Naive thymus-derived CD4-positive, alpha-beta T cell (primary cell): ENCODE results near the gene BPIFA1. TPM values are rescaled to one million over a fixed set of nuclear protein-coding genes. Genes with fewer than 3 reads are reported as not detected.

ENCODE experiments used
- ATAC-seq: fragments of 150-1000 bp; cut with Tn5 transposase; 2 replicates; pipeline ENCODE4 v1.10.0; 2021; ENCODE audit warnings: mild to moderate bottlenecking, moderate library complexity
- CTCF ChIA-PET: fragments of 350-600 bp; sonication (Branson Sonifier 250); formaldehyde crosslinking; loops from one replicate; lab custom pipeline; 2021; ENCODE audit warnings: antibody characterized with exemption; lab: Charles Lee
- POLR2A ChIA-PET: fragments of 350-600 bp; sonication (Branson Sonifier 250); formaldehyde crosslinking; loops from one replicate; lab custom pipeline; 2021; ENCODE audit warnings: antibody characterized with exemption, inconsistent platforms; lab: Charles Lee
- DNase-seq, 9 donors: peaks; one replicate each; pipeline versions ENCODE4 v3.0.0 to v3.0.0-alpha.2; 2020 to 2022; ENCODE audit warnings: mixed read lengths in 1 of 9
- H3K27ac ChIP-seq: one replicate; pipeline ENCODE4 v1.7.0; 2013; ENCODE audit warnings: mild to moderate bottlenecking, low read depth, low read length, moderate library complexity
- H3K27me3 ChIP-seq, 2 donors: one replicate each; pipeline ENCODE4 v1.7.0; 2013; ENCODE audit warnings: low read length in 2 of 2, mild to moderate bottlenecking in 2 of 2, moderate library complexity in 2 of 2; ENCODE audit not compliant: control insufficient read depth in 2 of 2, insufficient read depth in 2 of 2
- H3K36me3 ChIP-seq, 3 experiments: 1 replicate in 2 of 3; 2 replicates in 1 of 3; pipeline ENCODE4 v1.7.0; 2013; ENCODE audit warnings: low read length in 3 of 3, mild to moderate bottlenecking in 3 of 3, moderate library complexity in 1 of 3; ENCODE audit not compliant: insufficient read depth in 3 of 3, control insufficient read depth in 2 of 3
- H3K4me1 ChIP-seq, 2 donors: one replicate each; pipeline ENCODE4 v1.7.0; 2013; ENCODE audit warnings: low read length in 2 of 2, mild to moderate bottlenecking in 2 of 2, moderate library complexity in 1 of 2; ENCODE audit not compliant: control insufficient read depth in 2 of 2, insufficient read depth in 2 of 2
- H3K4me3 ChIP-seq: 2 replicates; pipeline ENCODE4 v1.7.0; 2013; ENCODE audit warnings: mild to moderate bottlenecking, low read length
- H3K9me3 ChIP-seq, 3 experiments: 1 replicate in 2 of 3; 2 replicates in 1 of 3; pipeline ENCODE4 v1.7.0; 2013; ENCODE audit warnings: low read length in 3 of 3; ENCODE audit not compliant: control insufficient read depth in 2 of 3
- H3K27ac Mint-ChIP-seq, 9 donors: one replicate each; pipeline ENCODE4 v1.8.0; 2020 to 2022; ENCODE audit warnings: mixed read lengths in 9 of 9, mild to moderate bottlenecking in 8 of 9, moderate library complexity in 5 of 9, inconsistent platforms in 2 of 9
- H3K27me3 Mint-ChIP-seq, 5 donors: one replicate each; pipeline ENCODE4 v1.8.0; 2021 to 2022; ENCODE audit warnings: mixed read lengths in 5 of 5, mild to moderate bottlenecking in 1 of 5
- H3K36me3 Mint-ChIP-seq, 5 donors: one replicate each; pipeline ENCODE4 v1.8.0; 2020 to 2022; ENCODE audit warnings: mixed read lengths in 5 of 5, mild to moderate bottlenecking in 3 of 5, inconsistent platforms in 1 of 5
- H3K4me1 Mint-ChIP-seq, 7 donors: one replicate each; pipeline ENCODE4 v1.8.0; 2020 to 2022; ENCODE audit warnings: mixed read lengths in 7 of 7, mild to moderate bottlenecking in 3 of 7, inconsistent platforms in 1 of 7
- H3K4me3 Mint-ChIP-seq, 10 donors: one replicate each; pipeline ENCODE4 v1.8.0; 2020 to 2022; ENCODE audit warnings: mild to moderate bottlenecking in 10 of 10, mixed read lengths in 10 of 10, moderate library complexity in 6 of 10, inconsistent platforms in 2 of 10
- H3K9me3 Mint-ChIP-seq, 11 donors: one replicate each; pipeline ENCODE4 v1.8.0; 2020 to 2022; ENCODE audit warnings: mixed read lengths in 11 of 11, mild to moderate bottlenecking in 4 of 11, inconsistent platforms in 1 of 11, moderate library complexity in 1 of 11
- intact Hi-C, 2 donors: fragments of 100-400 bp; cut with micrococcal nuclease; formaldehyde crosslinking; loops; one replicate each; pipeline ENCODE4 v1.15.1; 2023
- polyA plus RNA-seq, 2 donors: library from polyadenylated mRNA; unstranded; fragments of 300-500 nt; fragmentation: Illumina TruSeq; gene quantifications; one replicate each; pipeline ENCODE4 v1.2.3, GENCODE V29; 2021
- total RNA-seq, 6 experiments: library from RNA in 5 of 6; stranded (reverse) in 5 of 6; gene quantifications; 1 replicate in 5 of 6; 2 replicates in 1 of 6; pipeline ENCODE4 v1.2.3 and lab custom pipeline; 2021 to 2026

The BPIFA1 gene
- total and polyA plus RNA-seq, 7 experiments from 2014 or later: not detected

DNA sequence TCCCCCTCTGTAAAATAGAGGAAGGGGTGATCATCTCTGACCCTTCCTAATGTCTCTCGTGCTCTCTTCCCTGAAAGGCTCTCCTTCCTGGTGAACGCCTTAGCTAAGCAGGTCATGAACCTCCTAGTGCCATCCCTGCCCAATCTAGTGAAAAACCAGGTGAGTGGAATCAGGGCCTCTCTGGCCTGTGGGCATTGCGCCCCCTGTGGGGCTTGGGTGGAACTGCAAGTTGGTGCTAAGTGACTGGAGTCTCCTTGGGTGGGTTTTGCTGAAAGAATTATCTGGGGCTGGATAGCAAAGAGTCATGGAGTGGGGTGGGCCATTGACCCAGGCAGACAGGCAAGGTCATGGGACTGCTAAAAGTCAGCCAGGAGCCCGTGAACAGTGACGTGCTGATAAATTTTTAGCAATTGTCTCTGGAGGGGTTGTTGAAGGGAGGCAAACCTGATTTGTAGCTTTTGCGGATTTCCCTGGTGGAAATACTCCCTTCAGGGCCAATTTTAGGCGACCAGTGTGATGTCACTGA lies 56.1 kb downstream of the BPIFA1 start:
- Histone ChIP-seq H3K27me3 (no peaks in the 10 kb centered on the region), H3K36me3 (no peaks in the 10 kb centered on the region), H3K4me1 (no peaks in the 10 kb centered on the region), H3K4me3 (no peak overlapping the region), H3K9me3 (no peaks in the 10 kb centered on the region), H3K27ac (no peak overlapping the region)
- POLR2A ChIA-PET: no interaction called here
- Mint-ChIP-seq H3K4me1 (peaks cover 0 to 3% (median 0%) of the 10 kb centered on the region in 7 donors), H3K9me3 (no peaks in the 10 kb centered on the region), H3K36me3 (no peaks in the 10 kb centered on the region), H3K27ac (peak overlapping the region in 2 of 9 donors; percentile 1 to 10), H3K27me3 (peaks cover 3 to 11% (median 5%) of the 10 kb centered on the region in 5 donors), H3K4me3 (no peak overlapping the region)
- CTCF ChIA-PET: interaction anchor here (0.8 to 1.9 kb wide), 4 partner anchors 11 to 502 kb away, joined by 3 to 5 read pairs (median 4); no protein-coding TSS in a partner anchor
- peak; percentile 36 to 76 (median 57) for DNase-seq
- ATAC-seq: peak; percentile 76
- intact Hi-C loops: loop anchor here (1.0 to 10.0 kb wide), 4 partner anchors 187 to 502 kb away; no protein-coding TSS in a partner anchor

Other genes with a start within 250 kb of the BPIFA1 start
- gene SUN5, start 231.6 kb upstream of the BPIFA1 start, total RNA-seq: not detected
- gene SUN5, start 231.6 kb upstream of the BPIFA1 start, polyA plus RNA-seq: not detected
- gene BPIFB2, start 228.3 kb upstream of the BPIFA1 start, total RNA-seq: not detected
- gene BPIFB2, start 228.3 kb upstream of the BPIFA1 start, polyA plus RNA-seq: not detected
- not detected for gene BPIFB6, start 204.3 kb upstream of the BPIFA1 start, total RNA-seq
- gene BPIFB6, start 204.3 kb upstream of the BPIFA1 start, polyA plus RNA-seq: not detected
- gene BPIFB3, start 182.1 kb upstream of the BPIFA1 start, total RNA-seq: not detected
- not detected for gene BPIFB3, start 182.1 kb upstream of the BPIFA1 start, polyA plus RNA-seq
- gene BPIFB4, start 156.4 kb upstream of the BPIFA1 start, total RNA-seq: not detected
- not detected for gene BPIFB4, start 156.4 kb upstream of the BPIFA1 start, polyA plus RNA-seq
- gene BPIFA2, start 67.8 kb upstream of the BPIFA1 start, total RNA-seq: not detected
- not detected for gene BPIFA2, start 67.8 kb upstream of the BPIFA1 start, polyA plus RNA-seq
- gene BPIFA3, start 18.6 kb upstream of the BPIFA1 start, total RNA-seq: not detected
- gene BPIFA3, start 18.6 kb upstream of the BPIFA1 start, polyA plus RNA-seq: not detected
- not detected for gene BPIFB1, start 47.2 kb downstream of the BPIFA1 start, total RNA-seq
- gene BPIFB1, start 47.2 kb downstream of the BPIFA1 start, polyA plus RNA-seq: not detected
- gene CDK5RAP1, start 165.5 kb downstream of the BPIFA1 start, total RNA-seq: 10 to 100 TPM; 33.6 to 51.8 (median 49.4) TPM
- gene CDK5RAP1, start 165.5 kb downstream of the BPIFA1 start, polyA plus RNA-seq: 10 to 100 TPM; 41.4 to 48.1 TPM
- 1 to 10 TPM; 2.0 to 3.2 (median 2.9) TPM for gene SNTA1, start 207.8 kb downstream of the BPIFA1 start, total RNA-seq
- gene SNTA1, start 207.8 kb downstream of the BPIFA1 start, polyA plus RNA-seq: 1 to 10 TPM; 4.3 to 7.2 TPM